Osteocyte (in vitro differentiated cells): ENCODE results near the gene FCHSD2. TPM values are rescaled to one million over a fixed set of nuclear protein-coding genes. Genes with fewer than 3 reads are reported as not detected.

ENCODE experiments used
- DNase-seq: peaks from one replicate; pipeline ENCODE4 v3.0.0; 2021; ENCODE audit warnings: mixed read lengths; ENCODE audit not compliant: unreplicated experiment; ENCODE audit errors: extremely low spot score
- H3K27ac Mint-ChIP-seq: one replicate; pipeline ENCODE4 v1.8.0; 2021; ENCODE audit warnings: mild to moderate bottlenecking, mixed read lengths; ENCODE audit not compliant: unreplicated experiment
- H3K27me3 Mint-ChIP-seq: one replicate; pipeline ENCODE4 v1.8.0; 2021; ENCODE audit warnings: mixed read lengths; ENCODE audit not compliant: unreplicated experiment
- H3K36me3 Mint-ChIP-seq: one replicate; pipeline ENCODE4 v1.8.0; 2021; ENCODE audit warnings: mixed read lengths; ENCODE audit not compliant: unreplicated experiment
- H3K4me1 Mint-ChIP-seq: one replicate; pipeline ENCODE4 v1.8.0; 2021; ENCODE audit warnings: mixed read lengths; ENCODE audit not compliant: unreplicated experiment
- H3K4me3 Mint-ChIP-seq: one replicate; pipeline ENCODE4 v1.8.0; 2021; ENCODE audit warnings: mild to moderate bottlenecking, moderate library complexity, mixed read lengths; ENCODE audit not compliant: unreplicated experiment
- H3K9me3 Mint-ChIP-seq: one replicate; pipeline ENCODE4 v1.8.0; 2021; ENCODE audit warnings: mixed read lengths; ENCODE audit not compliant: unreplicated experiment
- CTCF ChIP-seq: fragments of 200-600 bp; sonication (generic); IDR thresholded peaks from 2 replicates; pipeline ENCODE4 v1.5.0; 2021; ENCODE audit warnings: antibody characterized with exemption, mild to moderate bottlenecking, moderate library complexity
- total RNA-seq: library from RNA; stranded (reverse); gene quantifications from 2 replicates; pipeline ENCODE4 v1.2.1, GENCODE V29; 2021

Gene FCHSD2
- total RNA-seq, 1 donor from 2014 or later: 39.4 TPM

GRCh38 chr11:73164803-73165540 lies 22.9 kb upstream of the FCHSD2 start:
- Mint-ChIP-seq H3K4me1 (peaks cover 8% of the 10 kb centered on the region), H3K27me3 (no peaks in the 10 kb centered on the region), H3K27ac (no peak overlapping the region), H3K36me3 (no peaks in the 10 kb centered on the region), H3K9me3 (no peaks in the 10 kb centered on the region), H3K4me3 (no peak overlapping the region)
- no peak for DNase-seq
- no peak for TF ChIP-seq CTCF

DNA sequence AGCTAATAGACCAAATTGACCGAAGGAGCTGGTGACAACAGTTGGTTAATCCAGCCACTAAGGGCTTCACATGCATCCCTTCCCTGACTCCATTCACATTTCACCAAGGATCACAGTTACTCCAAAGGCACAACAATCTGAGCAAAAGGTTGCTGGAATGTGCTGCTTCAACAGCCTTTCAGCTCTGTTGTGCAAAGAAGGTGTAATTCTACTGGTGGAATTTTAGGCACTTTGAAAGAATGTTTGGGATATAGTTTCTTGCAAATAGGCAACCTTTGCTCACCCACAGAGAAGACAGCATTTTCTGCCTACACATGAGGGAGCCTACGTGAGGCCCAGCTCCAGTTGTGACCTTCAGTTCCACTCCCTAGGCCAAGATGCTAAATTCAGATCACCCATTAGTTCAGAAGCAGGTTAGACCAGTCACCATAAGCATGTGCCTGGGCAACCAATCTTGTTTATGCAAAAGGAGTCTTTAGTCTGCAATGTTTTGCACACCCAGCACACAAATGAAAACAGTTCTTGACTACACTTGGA lies 21.6 kb upstream of the FCHSD2 start:
- H3K4me3 Mint-ChIP-seq: no peak overlapping the region
- TF ChIP-seq CTCF: no peak
- H3K36me3 Mint-ChIP-seq: no peaks in the 10 kb centered on the region
- no peaks in the 10 kb centered on the region for H3K27me3 Mint-ChIP-seq
- no peak overlapping the region for H3K27ac Mint-ChIP-seq
- H3K4me1 Mint-ChIP-seq: peaks cover 11% of the 10 kb centered on the region
- no peak for DNase-seq
- no peaks in the 10 kb centered on the region for H3K9me3 Mint-ChIP-seq

- Mint-ChIP-seq H3K4me3 (no peak overlapping the region), H3K27me3 (no peaks in the 10 kb centered on the region), H3K9me3 (no peaks in the 10 kb centered on the region), H3K4me1 (peaks cover 23% of the 10 kb centered on the region), H3K36me3 (no peaks in the 10 kb centered on the region), H3K27ac (no peak overlapping the region)
- TF ChIP-seq CTCF: no peak
- no peak for DNase-seq
Observed at GRCh38 chr11:73162196-73162740, 20.1 kb upstream of the FCHSD2 start.

GRCh38 chr11:73160005-73160760 lies 18.1 kb upstream of the FCHSD2 start:
- DNase-seq: no peak
- Mint-ChIP-seq H3K27me3 (no peaks in the 10 kb centered on the region), H3K4me1 (peaks cover 35% of the 10 kb centered on the region), H3K4me3 (no peak overlapping the region), H3K27ac (peak overlapping the region; percentile 19), H3K36me3 (no peaks in the 10 kb centered on the region), H3K9me3 (no peaks in the 10 kb centered on the region)
- no peak for TF ChIP-seq CTCF

DNA sequence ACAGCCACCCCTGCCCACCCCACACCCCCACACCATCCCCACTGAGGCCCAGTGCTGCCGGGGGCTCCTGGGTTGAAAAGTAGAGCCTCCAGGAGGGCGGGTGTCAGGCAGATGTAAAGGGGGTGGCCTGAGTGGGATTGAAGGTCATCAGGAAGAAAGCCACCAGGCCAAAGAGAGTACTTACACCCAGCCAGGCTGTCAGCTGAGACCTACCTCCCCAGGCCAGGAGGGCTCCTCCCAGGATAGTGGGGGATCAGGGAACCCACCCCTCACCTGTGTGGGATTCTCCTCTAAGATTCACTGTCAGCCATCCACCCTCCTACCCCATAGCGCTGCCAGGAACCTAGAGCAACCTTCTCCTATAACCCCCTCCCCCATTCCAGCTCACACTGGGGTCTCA lies 17.2 kb upstream of the FCHSD2 start:
- Mint-ChIP-seq H3K9me3 (no peaks in the 10 kb centered on the region), H3K27ac (peak overlapping the region; percentile 19)

More for the DNA sequence above, 17.2 kb upstream of the FCHSD2 start:
- no peak overlapping the region for H3K4me3 Mint-ChIP-seq
- no peaks in the 10 kb centered on the region for H3K27me3 Mint-ChIP-seq
- TF ChIP-seq CTCF: no peak
- H3K4me1 Mint-ChIP-seq: peaks cover 35% of the 10 kb centered on the region
- no peaks in the 10 kb centered on the region for H3K36me3 Mint-ChIP-seq
- no peak for DNase-seq
